ENCODE results near the gene TACR3. TPM values are rescaled to one million over a fixed set of nuclear protein-coding genes. Genes with fewer than 3 reads are reported as not detected.
"Not testable (repeated sequence)": the region's sequence is repeated elsewhere in the genome, so short reads cannot be mapped to it uniquely, and the experiment has no call there.

The TACR3 gene
- total and polyA plus RNA-seq, 5 donors: not detected

DNA sequence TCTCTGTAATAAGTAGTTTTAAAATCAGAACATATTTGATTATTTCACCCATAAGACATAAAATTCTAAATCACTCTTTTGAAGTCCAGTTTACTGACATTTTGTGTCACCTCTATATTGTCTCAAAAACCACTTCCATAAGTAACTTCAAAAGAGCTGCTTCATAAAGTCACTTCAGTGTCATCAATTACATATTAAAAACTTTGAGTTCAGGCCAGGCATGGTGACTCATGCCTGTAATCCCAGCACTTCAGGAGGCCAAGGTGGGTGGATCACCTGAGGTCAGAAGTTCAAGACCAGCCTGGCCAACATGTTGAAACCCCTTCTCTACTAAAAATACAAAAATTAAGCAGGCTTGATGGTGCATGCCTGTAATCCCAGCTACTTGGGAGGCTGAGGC lies 53.0 kb downstream of the TACR3 start:
- H3K9me3 ChIP-seq (ENCODE audit: control insufficient read depth, low read length); H3K27ac ChIP-seq (ENCODE audit: low read length); ATAC-seq; H3K27me3 ChIP-seq (ENCODE audit: control insufficient read depth, insufficient read depth); H3K4me3 ChIP-seq (ENCODE audit: low read length); H3K4me1 ChIP-seq (ENCODE audit: control insufficient read depth, insufficient read depth, low read length); DNase-seq; intact Hi-C loops (cut with DNase I): not testable (repeated sequence)

DNA sequence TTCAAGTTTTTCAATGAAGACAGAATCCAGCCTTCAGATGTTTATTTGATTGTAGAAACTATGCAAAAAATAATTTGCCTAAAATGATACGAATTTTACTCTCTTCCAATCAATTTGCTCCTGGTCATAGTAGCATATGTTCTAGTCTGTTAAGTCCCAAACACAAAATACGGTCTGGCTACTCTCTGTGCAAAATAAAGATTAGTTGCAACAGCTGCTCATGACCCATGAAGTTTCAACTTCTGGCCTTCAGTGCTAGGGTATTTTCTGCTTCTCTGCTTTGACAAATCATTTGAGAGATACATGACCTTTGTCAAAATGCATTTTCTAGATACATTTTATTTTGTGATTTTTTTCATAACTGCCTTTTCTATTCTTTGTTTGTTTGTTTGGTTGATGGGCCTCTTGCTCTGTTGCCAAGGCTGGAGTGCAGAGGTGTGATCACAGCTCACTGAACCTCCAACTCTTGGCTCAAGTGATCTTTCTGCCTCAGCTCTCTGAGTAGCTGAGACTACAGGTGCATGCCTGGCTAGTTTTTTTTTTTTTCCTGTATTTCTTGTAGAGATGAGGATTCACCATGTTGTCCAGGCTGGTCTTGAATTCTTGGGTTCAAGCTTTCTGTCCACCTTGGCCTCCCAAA lies 55.2 kb downstream of the TACR3 start:
- H3K27ac ChIP-seq (ENCODE audit: low read length): no peak overlapping the region
- ATAC-seq (no peak), DNase-seq (no peak)
- intact Hi-C loops (cut with DNase I): no loop called here
- no peaks in the 10 kb centered on the region for H3K9me3 ChIP-seq (ENCODE audit: control insufficient read depth, low read length)
- WGBS: 62% methylated on average over 2 of the region's 2 CpGs
- H3K4me3 ChIP-seq (ENCODE audit: low read length): no peak overlapping the region
- no peaks in the 10 kb centered on the region for H3K27me3 ChIP-seq (ENCODE audit: control insufficient read depth, insufficient read depth)
- H3K4me1 ChIP-seq (ENCODE audit: control insufficient read depth, insufficient read depth, low read length): no peaks in the 10 kb centered on the region

DNA sequence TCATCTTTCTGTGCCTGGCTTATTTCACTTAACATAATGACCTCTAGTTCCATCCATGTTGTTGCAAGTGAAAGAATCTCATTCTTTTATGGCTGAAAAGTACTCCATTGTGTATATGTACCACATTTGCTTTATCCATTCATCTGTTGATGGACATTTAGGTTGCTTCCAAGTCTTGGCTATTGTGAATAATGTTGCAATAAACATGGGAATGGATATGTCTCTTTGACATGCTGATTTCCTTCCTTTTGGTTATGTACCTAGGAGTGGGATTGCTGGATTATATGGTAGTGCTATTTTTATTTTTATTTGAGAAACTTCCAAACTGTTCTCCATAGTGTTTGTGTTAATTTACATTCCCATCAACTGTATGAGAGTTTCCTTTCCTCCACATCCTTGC lies 71.2 kb downstream of the TACR3 start:
- no peak for DNase-seq
- intact Hi-C loops (cut with DNase I): no loop called here
- Histone ChIP-seq H3K27me3 (ENCODE audit: control insufficient read depth, insufficient read depth) (no peaks in the 10 kb centered on the region), H3K9me3 (ENCODE audit: control insufficient read depth, low read length) (no peaks in the 10 kb centered on the region), H3K4me3 (ENCODE audit: low read length) (no peak overlapping the region), H3K4me1 (ENCODE audit: control insufficient read depth, insufficient read depth, low read length) (no peaks in the 10 kb centered on the region), H3K27ac (ENCODE audit: low read length) (no peak overlapping the region)
- no peak for ATAC-seq

DNA sequence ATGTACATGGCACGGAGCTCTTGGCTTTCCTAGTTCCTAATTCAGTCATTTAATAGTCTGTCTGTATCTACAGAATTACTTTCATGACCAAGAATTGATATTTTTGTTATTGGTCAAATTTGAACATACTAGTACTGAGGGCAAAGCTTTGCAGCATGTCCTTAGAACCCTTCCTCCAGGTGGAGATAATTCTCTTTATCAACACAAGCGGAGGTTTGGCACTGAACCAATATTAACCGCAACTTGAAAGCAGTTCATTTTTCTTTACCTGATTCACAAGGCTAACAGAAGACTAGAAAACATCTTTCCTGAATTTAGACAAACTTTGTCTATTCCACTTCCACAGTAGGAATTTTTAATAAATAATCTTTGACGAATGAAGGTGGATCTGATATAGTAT lies 73.8 kb downstream of the TACR3 start:
- WGBS: 65% methylated on average over 4 of the region's 4 CpGs
- intact Hi-C loops (cut with DNase I): no loop called here
- ATAC-seq (no peak), DNase-seq (no peak)
- H3K9me3 ChIP-seq (ENCODE audit: control insufficient read depth, low read length): no peaks in the 10 kb centered on the region
- H3K4me1 ChIP-seq (ENCODE audit: control insufficient read depth, insufficient read depth, low read length): no peaks in the 10 kb centered on the region
- no peaks in the 10 kb centered on the region for H3K27me3 ChIP-seq (ENCODE audit: control insufficient read depth, insufficient read depth)
- no peak overlapping the region for H3K27ac ChIP-seq (ENCODE audit: low read length)
- no peak overlapping the region for H3K4me3 ChIP-seq (ENCODE audit: low read length)

DNA sequence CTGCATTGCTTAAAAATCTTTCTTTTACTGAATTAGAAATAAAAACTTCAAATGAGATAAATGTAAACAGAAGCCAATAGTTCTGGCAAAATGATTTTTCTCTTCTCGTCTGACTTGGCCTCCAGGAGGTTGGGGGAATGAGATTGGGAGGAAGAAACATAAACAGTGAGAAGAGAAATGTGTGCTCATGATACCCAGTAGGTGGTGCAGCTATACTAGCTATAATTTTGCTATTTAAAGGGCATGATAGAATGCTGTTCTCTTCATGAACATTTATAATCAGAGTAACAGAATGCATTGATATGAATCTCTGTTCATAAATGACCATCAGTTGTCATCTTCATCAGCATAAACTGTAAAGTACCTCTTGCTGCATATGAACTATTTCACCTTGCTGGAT lies 85.5 kb downstream of the TACR3 start:
- Histone ChIP-seq H3K27me3 (ENCODE audit: control insufficient read depth, insufficient read depth) (no peaks in the 10 kb centered on the region), H3K27ac (ENCODE audit: low read length) (no peak overlapping the region), H3K9me3 (ENCODE audit: control insufficient read depth, low read length) (no peaks in the 10 kb centered on the region), H3K4me3 (ENCODE audit: low read length) (no peak overlapping the region), H3K4me1 (ENCODE audit: control insufficient read depth, insufficient read depth, low read length) (no peaks in the 10 kb centered on the region)
- 10% methylated on average over 1 of the region's 1 CpG for WGBS
- no peak for ATAC-seq
- DNase-seq: no peak
- intact Hi-C loops (cut with DNase I): no loop called here

DNA sequence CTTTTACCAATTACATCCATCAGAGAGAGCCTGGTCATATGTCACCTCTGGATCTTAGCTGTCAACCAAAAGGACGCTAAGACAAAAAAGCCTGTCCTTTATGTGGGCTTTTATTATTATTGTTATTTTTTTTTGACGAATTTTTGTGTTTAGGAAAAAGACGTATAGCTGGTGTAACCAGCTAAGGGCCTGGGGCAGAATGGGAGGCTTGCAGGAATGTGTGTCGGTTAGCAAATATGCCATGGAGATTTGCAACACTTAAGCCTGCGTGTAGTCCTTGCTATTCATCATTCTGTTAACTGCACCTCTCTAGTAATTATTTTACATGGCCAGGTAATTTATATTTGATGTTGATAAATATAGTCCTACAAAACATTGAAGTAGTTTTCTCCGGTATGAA lies 93.5 kb downstream of the TACR3 start:
- intact Hi-C loops (cut with DNase I): no loop called here
- DNase-seq: no peak
- no peak overlapping the region for H3K27ac ChIP-seq (ENCODE audit: low read length)
- H3K9me3 ChIP-seq (ENCODE audit: control insufficient read depth, low read length): no peaks in the 10 kb centered on the region
- H3K4me1 ChIP-seq (ENCODE audit: control insufficient read depth, insufficient read depth, low read length): no peaks in the 10 kb centered on the region
- 80% methylated on average over 6 of the region's 6 CpGs for WGBS
- no peak for ATAC-seq
- H3K4me3 ChIP-seq (ENCODE audit: low read length): no peak overlapping the region
- no peaks in the 10 kb centered on the region for H3K27me3 ChIP-seq (ENCODE audit: control insufficient read depth, insufficient read depth)

DNA sequence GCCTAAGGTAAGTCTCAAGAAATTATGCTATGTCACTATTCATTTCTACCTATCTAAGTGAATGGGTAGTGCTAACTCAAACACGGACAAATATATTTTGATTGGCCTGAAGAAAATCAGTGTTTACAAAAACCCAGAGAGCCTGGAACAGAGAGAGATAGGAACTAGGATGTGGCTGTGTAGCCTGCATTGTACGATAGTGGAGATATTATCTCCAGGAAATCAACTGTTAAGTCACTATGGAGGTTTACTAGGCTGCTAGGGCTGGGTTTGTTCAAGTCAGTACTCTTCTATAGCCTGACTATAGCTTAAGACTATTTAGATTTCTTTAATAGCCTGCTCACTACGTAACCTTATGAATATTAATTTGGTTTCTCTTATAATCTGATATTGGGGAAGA lies 127.9 kb downstream of the TACR3 start:
- ATAC-seq (no peak), DNase-seq (no peak)
- H3K9me3 ChIP-seq (ENCODE audit: control insufficient read depth, low read length): no peaks in the 10 kb centered on the region
- WGBS: 51% methylated on average over 3 of the region's 3 CpGs
- intact Hi-C loops (cut with DNase I): no loop called here
- no peaks in the 10 kb centered on the region for H3K4me1 ChIP-seq (ENCODE audit: control insufficient read depth, insufficient read depth, low read length)
- H3K4me3 ChIP-seq (ENCODE audit: low read length): no peak overlapping the region
- H3K27ac ChIP-seq (ENCODE audit: low read length): no peak overlapping the region
- no peaks in the 10 kb centered on the region for H3K27me3 ChIP-seq (ENCODE audit: control insufficient read depth, insufficient read depth)

DNA sequence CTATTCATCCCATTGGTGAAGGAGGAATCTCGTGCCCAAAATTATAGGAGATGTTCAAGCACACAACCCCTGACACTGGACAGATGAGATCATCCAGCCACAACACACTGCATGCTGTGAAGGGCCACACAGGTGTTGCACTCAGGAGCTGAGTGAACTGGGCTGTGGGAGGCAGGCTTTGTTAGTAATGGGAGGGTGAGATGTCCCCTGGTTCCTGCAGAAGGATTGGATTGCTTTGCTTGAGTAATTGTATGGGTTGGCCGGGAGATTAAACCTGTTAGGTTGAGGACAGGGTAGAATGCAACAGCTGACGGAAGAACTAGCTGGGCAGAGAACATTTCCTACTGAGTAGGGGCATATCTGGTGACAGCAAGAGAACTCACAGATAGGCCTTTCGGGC lies 152.2 kb downstream of the TACR3 start:
- Histone ChIP-seq H3K27ac (ENCODE audit: low read length) (no peak overlapping the region), H3K4me3 (ENCODE audit: low read length) (no peak overlapping the region), H3K9me3 (ENCODE audit: control insufficient read depth, low read length) (no peaks in the 10 kb centered on the region), H3K4me1 (ENCODE audit: control insufficient read depth, insufficient read depth, low read length) (no peaks in the 10 kb centered on the region), H3K27me3 (ENCODE audit: control insufficient read depth, insufficient read depth) (no peaks in the 10 kb centered on the region)
- 63% methylated on average over 4 of the region's 4 CpGs for WGBS
- ATAC-seq: no peak
- DNase-seq: no peak
- intact Hi-C loops (cut with DNase I): no loop called here

DNA sequence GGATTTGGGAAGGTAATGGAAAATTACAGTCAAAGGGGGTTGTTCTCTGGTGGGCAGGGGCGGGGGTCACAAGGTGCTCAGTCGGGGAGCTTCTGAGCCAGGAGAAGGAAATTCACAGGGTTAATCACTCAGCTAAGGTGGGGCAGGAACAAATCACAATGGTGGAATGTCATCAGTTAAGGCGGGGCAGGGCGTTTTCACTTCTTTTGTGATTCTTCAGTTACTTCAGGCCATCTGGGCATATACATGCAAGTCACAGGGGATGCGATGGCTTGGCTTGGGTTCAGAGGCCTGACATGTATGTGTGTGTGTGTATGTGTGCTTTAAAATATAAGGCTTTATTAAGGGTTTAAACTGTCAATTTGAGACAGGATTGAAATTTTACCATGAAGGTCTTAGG lies 160.6 kb downstream of the TACR3 start:
- H3K4me3 ChIP-seq (ENCODE audit: low read length); H3K9me3 ChIP-seq (ENCODE audit: control insufficient read depth, low read length); H3K4me1 ChIP-seq (ENCODE audit: control insufficient read depth, insufficient read depth, low read length); H3K27ac ChIP-seq (ENCODE audit: low read length); DNase-seq; intact Hi-C loops (cut with DNase I); ATAC-seq; H3K27me3 ChIP-seq (ENCODE audit: control insufficient read depth, insufficient read depth): not testable (repeated sequence)
- WGBS: 35% methylated on average over 3 of the region's 5 CpGs

Measured in right cardiac atrium (tissue), 5 donors.